K562 (cell line): ENCODE data around the gene ATXN7L1. TPM values are rescaled to one million over a fixed set of nuclear protein-coding genes. Genes with fewer than 3 reads are reported as not detected.

Experiments
- ATF1 ChIP-seq, 2 experiments: fragments of 450-650 bp in 1 of 2; IDR thresholded peaks; 2 replicates each; pipeline ENCODE4 v1.6.1; 2016; ENCODE audit warnings: missing compliant biosample characterization in 1 of 2, missing genetic modification characterization in 1 of 2
- ETV5 ChIP-seq: sonication (generic); formaldehyde crosslinking; IDR thresholded peaks from 2 replicates; pipeline ENCODE4 v1.4.0; 2020; ENCODE audit warnings: low read depth, mild to moderate bottlenecking, missing genetic modification reagents
- RBM39 ChIP-seq: fragments of 200-400 bp; formaldehyde crosslinking; optimal IDR thresholded peaks from 2 replicates; pipeline ENCODE3; 2018; ENCODE audit warnings: low read depth, low read length
- SMARCA4 ChIP-seq: fragments of 450-650 bp; IDR thresholded peaks from 2 replicates; pipeline ENCODE4 v1.6.1; 2016
- SREBF2 ChIP-seq: sonication (generic); formaldehyde crosslinking; IDR thresholded peaks from 2 replicates; pipeline ENCODE4 v1.4.0; 2020; ENCODE audit warnings: mild to moderate bottlenecking, missing genetic modification reagents
- TRIM24 ChIP-seq, 2 experiments: fragments of 450-650 bp; IDR thresholded peaks; 2 replicates each; pipeline ENCODE4 v1.6.1; 2016
- ZFP91 ChIP-seq: sonication (generic); formaldehyde crosslinking; IDR thresholded peaks from 2 replicates; pipeline ENCODE4 v1.8.0; 2022; ENCODE audit warnings: mild to moderate bottlenecking, missing genetic modification reagents
- ZNF165 ChIP-seq: fragments of 250-450 bp; sonication (Bioruptor Pico); IDR thresholded peaks from 2 replicates; pipeline ENCODE4 v1.4.0; 2020; ENCODE audit warnings: borderline replicate concordance
- polyA plus RNA-seq, 8 experiments: library from polyadenylated mRNA; depleted of rRNA in 4 of 8; stranded (reverse) in 5 of 8; unstranded in 3 of 8; fragments of >200 nt; fragmentation: Nextera tagmentation in 2 of 8; fragmentation: Illumina TruSeq in 1 of 8; extraction: Ambion mirVana in 2 of 8; extraction: Trizol in 1 of 8; gene quantifications; 2 replicates each; pipeline versions ENCODE4 v1.2.1 to v1.2.3, GENCODE V29; 2011 to 2014; ENCODE audit warnings: inconsistent platforms in 1 of 8, missing spikeins in 1 of 8
- total RNA-seq, 7 experiments: library from RNA; depleted of rRNA in 6 of 7; stranded (reverse); fragments of >200 nt in 6 of 7; fragmentation: Illumina TruSeq in 2 of 7; extraction: Trizol in 2 of 7; gene quantifications; 2 replicates each; pipeline versions ENCODE4 v1.2.1 to v1.2.3, GENCODE V29; 2011 to 2021; ENCODE audit warnings: low replicate concordance in 1 of 7
- TF ChIP-seq, protein P1 (sequence below), 3 experiments: fragments of 200-800 bp in 1 of 3; fragments of 250-450 bp in 1 of 3; fragments of 450-650 bp in 1 of 3; sonication (Bioruptor Pico) in 1 of 3; sonication (Bioruptor generic) in 1 of 3; formaldehyde crosslinking in 1 of 3; IDR thresholded peaks; 2 replicates each; pipeline versions ENCODE4 v1.6.1 to v1.8.0; 2016 to 2022; ENCODE audit warnings: mild to moderate bottlenecking in 2 of 3, missing genetic modification characterization in 2 of 3, missing compliant biosample characterization in 1 of 3, moderate library complexity in 1 of 3
- TF ChIP-seq, protein P2 (sequence below): fragments of 250-450 bp; sonication (Bioruptor Pico); IDR thresholded peaks from 2 replicates; pipeline ENCODE4 v1.8.0; 2022; ENCODE audit warnings: moderate library complexity, mild to moderate bottlenecking, inconsistent platforms

The ATXN7L1 gene
- total and polyA plus RNA-seq, 9 of the 15 experiments (the other 6 are each of a cell fraction or from before 2014, with no cell fraction given): 6.6 to 13.7 (median 10.7) TPM

- TF ChIP-seq ATF1 (CRISPR knock-in tag; IDR thresholded peaks at IDR 0.05) (no peak), ATF1 (tag; IDR thresholded peaks at IDR 0.05) (0 out of 2 replicates have a peak, but pooled peaks have one; percentile 13), ETV5 (CRISPR knock-in tag) (no peak), ZFP91 (no peak), SMARCA4 (peak; percentile 64; the same call in 1 of the 2 replicates), SREBF2 (no peak), ZNF165 (no peak), TRIM24 (IDR thresholded peaks at IDR 0.05) (peak; percentile 29 to 47; a peak in 1 of 4 replicates), RBM39 (no peak)
- TF ChIP-seq, protein P1, sequence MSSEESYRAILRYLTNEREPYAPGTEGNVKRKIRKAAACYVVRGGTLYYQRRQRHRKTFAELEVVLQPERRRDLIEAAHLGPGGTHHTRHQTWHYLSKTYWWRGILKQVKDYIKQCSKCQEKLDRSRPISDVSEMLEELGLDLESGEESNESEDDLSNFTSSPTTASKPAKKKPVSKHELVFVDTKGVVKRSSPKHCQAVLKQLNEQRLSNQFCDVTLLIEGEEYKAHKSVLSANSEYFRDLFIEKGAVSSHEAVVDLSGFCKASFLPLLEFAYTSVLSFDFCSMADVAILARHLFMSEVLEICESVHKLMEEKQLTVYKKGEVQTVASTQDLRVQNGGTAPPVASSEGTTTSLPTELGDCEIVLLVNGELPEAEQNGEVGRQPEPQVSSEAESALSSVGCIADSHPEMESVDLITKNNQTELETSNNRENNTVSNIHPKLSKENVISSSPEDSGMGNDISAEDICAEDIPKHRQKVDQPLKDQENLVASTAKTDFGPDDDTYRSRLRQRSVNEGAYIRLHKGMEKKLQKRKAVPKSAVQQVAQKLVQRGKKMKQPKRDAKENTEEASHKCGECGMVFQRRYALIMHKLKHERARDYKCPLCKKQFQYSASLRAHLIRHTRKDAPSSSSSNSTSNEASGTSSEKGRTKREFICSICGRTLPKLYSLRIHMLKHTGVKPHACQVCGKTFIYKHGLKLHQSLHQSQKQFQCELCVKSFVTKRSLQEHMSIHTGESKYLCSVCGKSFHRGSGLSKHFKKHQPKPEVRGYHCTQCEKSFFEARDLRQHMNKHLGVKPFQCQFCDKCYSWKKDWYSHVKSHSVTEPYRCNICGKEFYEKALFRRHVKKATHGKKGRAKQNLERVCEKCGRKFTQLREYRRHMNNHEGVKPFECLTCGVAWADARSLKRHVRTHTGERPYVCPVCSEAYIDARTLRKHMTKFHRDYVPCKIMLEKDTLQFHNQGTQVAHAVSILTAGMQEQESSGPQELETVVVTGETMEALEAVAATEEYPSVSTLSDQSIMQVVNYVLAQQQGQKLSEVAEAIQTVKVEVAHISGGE (CRISPR knock-in tag; IDR thresholded peaks at IDR 0.05): peak in 1 of 3 experiments; percentile 85; a peak in 2 of 6 replicates
- TF ChIP-seq, protein P2, sequence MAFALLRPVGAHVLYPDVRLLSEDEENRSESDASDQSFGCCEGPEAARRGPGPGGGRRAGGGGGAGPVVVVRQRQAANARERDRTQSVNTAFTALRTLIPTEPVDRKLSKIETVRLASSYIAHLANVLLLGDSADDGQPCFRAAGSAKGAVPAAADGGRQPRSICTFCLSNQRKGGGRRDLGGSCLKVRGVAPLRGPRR: no peak
Measured at GRCh38 chr7:105585850-105586500, 290.4 kb downstream of the ATXN7L1 start (continued).
